HCT116 (cell line): Measurements from ENCODE around the gene SMTNL1.

Source experiments
- ATF3 ChIP-seq: IDR thresholded peaks from 2 replicates; pipeline ENCODE4 v1.6.1; 2012
- CTCF ChIP-seq, 3 experiments: fragments of 200-600 bp in 1 of 3; sonication (generic) in 1 of 3; IDR thresholded peaks in 2 of 3; conservative IDR thresholded peaks in 1 of 3; 2 replicates each; pipeline ENCODE4 v1.5.1; 2012 to 2017; ENCODE audit warnings: low read depth in 2 of 3, low read length in 2 of 3, antibody characterized with exemption in 1 of 3, borderline replicate concordance in 1 of 3, control low read depth in 1 of 3, mild to moderate bottlenecking in 1 of 3, mixed read lengths in 1 of 3, mixed run types in 1 of 3, moderate library complexity in 1 of 3; ENCODE audit not compliant: insufficient read depth in 1 of 3
- POLR2AphosphoS5 ChIP-seq: IDR thresholded peaks from 2 replicates; pipeline ENCODE4 v1.6.1; 2011; ENCODE audit warnings: mild to moderate bottlenecking, low read depth, low read length, moderate library complexity

- TF ChIP-seq CTCF (IDR thresholded peaks at IDR 0.05 in 2 of 3, conservative IDR thresholded peaks at IDR 0.05 in 1 of 3; ENCODE audit: borderline replicate concordance in 1 of 3, insufficient read depth in 1 of 3, low read depth in 2 of 3, low read length in 2 of 3) (no peak), POLR2AphosphoS5 (no peak), ATF3 (no peak)
Measured at GRCh38 chr11:57497303-57498247, 39.8 kb upstream of the SMTNL1 start.
